ENCODE measurements around the gene CTXN2.

DNA sequence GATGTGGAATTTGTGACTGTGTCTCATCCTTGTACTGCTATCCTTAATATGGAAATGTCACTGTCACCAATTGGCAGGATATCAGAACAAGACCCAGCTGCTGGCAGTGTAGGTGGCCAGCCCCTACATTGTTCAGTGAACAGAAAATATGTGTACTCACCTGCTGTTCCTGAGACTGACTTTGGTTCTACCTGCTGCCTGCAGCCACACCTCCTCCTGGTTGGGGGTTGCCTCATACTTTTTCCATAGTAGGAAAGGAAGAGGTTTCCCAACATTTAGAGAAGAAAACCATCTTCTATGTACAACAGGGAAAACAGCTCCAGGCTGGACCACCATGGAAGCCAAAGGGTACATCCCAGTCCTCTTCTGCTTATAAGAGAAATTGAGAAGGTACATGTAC, 50.5 kb downstream of the CTXN2 start:
- TF ChIP-seq YY1 (IDR thresholded peaks at IDR 0.05; ENCODE audit: insufficient read depth, insufficient read length) (no peak), ZNF274 (IDR thresholded peaks at IDR 0.05; ENCODE audit: low read depth, low read length) (no peak), SUZ12 (IDR thresholded peaks at IDR 0.05; ENCODE audit: extremely low read depth, insufficient read depth, insufficient read length) (no peak)
